ENCODE results near the gene CENPM.

The CENPM gene, protein sequence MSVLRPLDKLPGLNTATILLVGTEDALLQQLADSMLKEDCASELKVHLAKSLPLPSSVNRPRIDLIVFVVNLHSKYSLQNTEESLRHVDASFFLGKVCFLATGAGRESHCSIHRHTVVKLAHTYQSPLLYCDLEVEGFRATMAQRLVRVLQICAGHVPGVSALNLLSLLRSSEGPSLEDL

DNA sequence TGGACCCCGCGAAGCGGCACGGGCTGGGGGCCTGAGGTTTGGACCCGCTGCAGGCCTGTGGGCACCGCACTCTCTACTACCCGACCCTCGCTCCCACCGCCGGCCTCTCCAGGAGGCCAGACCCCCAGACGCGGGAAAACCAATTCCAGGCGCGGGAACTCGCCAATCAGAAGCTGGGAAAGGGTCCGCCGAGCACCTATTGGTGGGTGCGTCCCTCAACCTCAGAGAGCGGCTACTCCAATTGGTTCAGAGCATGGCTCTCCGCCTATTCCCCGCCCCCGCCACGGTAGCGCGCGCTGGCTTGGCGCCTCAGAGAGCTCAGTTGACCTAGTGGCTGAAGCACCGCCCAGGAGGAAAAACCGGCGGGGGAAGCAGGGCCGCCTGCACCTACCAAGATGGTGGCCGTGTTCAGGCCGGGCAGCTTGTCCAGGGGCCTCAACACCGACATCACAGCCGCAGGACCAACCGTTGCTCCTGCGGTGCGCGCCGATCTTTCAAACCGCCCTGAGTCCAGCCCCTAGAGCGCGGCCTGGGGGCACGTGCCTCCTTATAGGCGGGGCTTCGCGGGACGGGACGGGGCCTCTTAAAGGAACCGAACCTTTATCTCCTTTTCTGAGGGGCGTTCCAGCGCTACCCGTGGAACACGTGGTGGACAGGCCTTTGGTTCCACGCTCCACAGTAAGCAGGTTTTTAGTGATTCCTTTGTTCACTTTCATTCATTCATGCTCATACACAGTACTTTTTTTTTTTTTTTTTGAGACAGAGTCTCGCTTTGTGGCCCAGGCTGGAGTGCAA lies at the start of gene CENPM:
TSS of gene CENPM (minus strand) at position 524 of the 795 bp plus-strand sequence. CDS start at position 448, 76 bp downstream.
- H3K27ac Mint-ChIP-seq, result peak within 1 kb of the TSS; percentile 94
- H3K9me3 Mint-ChIP-seq, result no peaks in the 10 kb centered on the region
- peak; percentile 96 for DNase-seq
- H3K27me3 Mint-ChIP-seq, result no peaks in the 10 kb centered on the region
- H3K4me3 Mint-ChIP-seq, result peak within 1 kb of the TSS; percentile 97
- H3K36me3 Mint-ChIP-seq (ENCODE audit: low read depth), result peaks cover 46% of the 10 kb centered on the region
- H3K4me1 Mint-ChIP-seq (ENCODE audit: low read depth), result peaks cover 54% of the 10 kb centered on the region

DNA sequence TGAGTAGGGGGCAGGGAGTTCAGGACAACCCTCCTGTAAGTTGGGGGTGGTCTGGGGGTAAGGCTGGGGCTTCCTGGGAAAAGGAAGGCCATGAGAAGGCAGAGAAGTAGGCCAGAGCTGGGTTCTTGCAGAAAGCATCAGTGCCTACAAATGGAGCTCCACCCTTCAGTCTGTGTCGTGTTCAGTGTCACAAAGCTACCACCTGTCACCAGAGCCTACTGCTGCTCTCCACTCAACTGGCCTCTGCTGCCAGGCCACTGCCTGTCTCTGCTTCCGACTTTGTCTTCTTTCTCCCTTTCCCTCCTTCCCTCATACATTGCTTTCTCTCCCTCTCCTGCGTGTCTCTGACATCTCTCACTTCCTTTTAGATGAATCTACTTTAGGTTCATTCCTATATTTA lies 48.3 kb upstream of the CENPM start:
- H3K9me3 Mint-ChIP-seq, result peaks cover 8% of the 10 kb centered on the region
- peaks cover 21% of the 10 kb centered on the region for H3K4me1 Mint-ChIP-seq (ENCODE audit: low read depth)
- H3K27ac Mint-ChIP-seq, result no peak overlapping the region
- DNase-seq, result no peak
- H3K36me3 Mint-ChIP-seq (ENCODE audit: low read depth), result peaks cover 3% of the 10 kb centered on the region
- no peak overlapping the region for H3K4me3 Mint-ChIP-seq
- H3K27me3 Mint-ChIP-seq, result no peaks in the 10 kb centered on the region

DNA sequence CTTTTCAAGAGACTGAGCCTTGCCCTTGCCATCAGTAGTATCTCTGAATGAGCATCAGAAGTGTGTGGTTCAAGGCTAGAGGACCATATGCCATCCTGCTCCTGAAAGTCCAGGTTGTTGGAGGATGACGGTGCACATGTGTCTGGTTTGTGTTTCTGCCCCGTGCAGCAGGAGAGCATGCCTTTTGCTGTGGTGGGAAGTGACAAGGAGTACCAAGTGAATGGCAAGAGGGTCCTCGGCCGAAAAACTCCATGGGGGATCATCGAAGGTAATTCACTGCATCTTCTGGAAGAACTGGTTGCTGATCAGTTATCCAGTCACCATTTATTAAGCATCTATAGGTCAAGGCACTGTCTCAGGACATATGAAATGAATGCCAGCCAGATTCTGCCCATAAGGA lies 45.5 kb upstream of the CENPM start:
- Mint-ChIP-seq H3K9me3 (no peaks in the 10 kb centered on the region), H3K27me3 (no peaks in the 10 kb centered on the region), H3K27ac (no peak overlapping the region), H3K4me3 (no peak overlapping the region), H3K4me1 (ENCODE audit: low read depth) (no peaks in the 10 kb centered on the region), H3K36me3 (ENCODE audit: low read depth) (no peaks in the 10 kb centered on the region)
- no peak for DNase-seq

DNA sequence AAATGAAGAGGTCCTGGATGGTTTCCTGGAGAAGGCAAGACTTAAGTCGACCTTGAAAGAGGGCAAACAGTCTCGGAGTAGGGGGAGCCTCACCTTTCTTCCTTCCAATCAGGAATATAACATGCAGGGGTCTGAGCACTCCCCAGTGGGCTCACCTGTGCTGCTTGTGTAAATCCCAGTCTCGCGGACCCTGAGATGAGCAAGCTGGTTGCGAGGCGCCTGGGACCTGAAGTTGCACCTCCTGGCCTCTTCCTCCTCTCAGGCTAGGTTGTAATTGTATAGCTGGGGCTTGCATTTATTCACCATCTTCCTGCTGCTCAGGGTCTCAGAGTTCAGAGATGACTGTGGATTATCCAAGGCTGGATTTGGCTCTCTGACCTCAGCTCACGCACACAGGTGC lies 44.2 kb upstream of the CENPM start:
- Mint-ChIP-seq H3K4me3 (no peak overlapping the region), H3K4me1 (ENCODE audit: low read depth) (no peaks in the 10 kb centered on the region), H3K27me3 (no peaks in the 10 kb centered on the region), H3K9me3 (no peaks in the 10 kb centered on the region), H3K36me3 (ENCODE audit: low read depth) (no peaks in the 10 kb centered on the region), H3K27ac (no peak overlapping the region)
- no peak for DNase-seq

DNA sequence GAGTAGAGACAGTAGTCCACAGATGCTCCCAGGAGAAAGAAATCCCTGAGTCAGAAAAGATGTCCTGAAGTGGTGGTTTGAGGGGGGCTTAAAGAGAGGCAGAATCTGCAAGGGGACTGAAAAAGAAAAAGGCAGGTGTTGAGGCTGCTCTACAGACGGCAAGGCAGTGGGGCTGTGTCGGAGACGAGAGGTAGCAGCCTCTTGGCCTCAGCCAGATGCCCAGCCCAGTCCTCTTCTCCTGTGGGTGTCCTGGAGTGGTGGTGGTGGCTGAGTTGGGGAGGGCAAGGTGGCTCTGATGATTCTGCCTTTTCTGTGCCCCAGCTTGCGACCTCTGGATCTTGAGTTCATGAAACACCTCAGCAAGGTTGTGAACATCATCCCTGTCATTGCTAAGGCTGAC lies 42.3 kb upstream of the CENPM start:
- Mint-ChIP-seq H3K27me3 (no peaks in the 10 kb centered on the region), H3K27ac (no peak overlapping the region), H3K4me1 (ENCODE audit: low read depth) (no peaks in the 10 kb centered on the region), H3K36me3 (ENCODE audit: low read depth) (no peaks in the 10 kb centered on the region), H3K4me3 (no peak overlapping the region), H3K9me3 (no peaks in the 10 kb centered on the region)
- no peak for DNase-seq

GRCh38 chr22:41987276-41987675 lies 40.3 kb upstream of the CENPM start:
- H3K36me3 Mint-ChIP-seq (ENCODE audit: low read depth), result no peaks in the 10 kb centered on the region
- no peak overlapping the region for H3K27ac Mint-ChIP-seq
- DNase-seq, result no peak
- no peaks in the 10 kb centered on the region for H3K27me3 Mint-ChIP-seq
- no peaks in the 10 kb centered on the region for H3K4me1 Mint-ChIP-seq (ENCODE audit: low read depth)
- no peak overlapping the region for H3K4me3 Mint-ChIP-seq
- H3K9me3 Mint-ChIP-seq, result no peaks in the 10 kb centered on the region

DNA sequence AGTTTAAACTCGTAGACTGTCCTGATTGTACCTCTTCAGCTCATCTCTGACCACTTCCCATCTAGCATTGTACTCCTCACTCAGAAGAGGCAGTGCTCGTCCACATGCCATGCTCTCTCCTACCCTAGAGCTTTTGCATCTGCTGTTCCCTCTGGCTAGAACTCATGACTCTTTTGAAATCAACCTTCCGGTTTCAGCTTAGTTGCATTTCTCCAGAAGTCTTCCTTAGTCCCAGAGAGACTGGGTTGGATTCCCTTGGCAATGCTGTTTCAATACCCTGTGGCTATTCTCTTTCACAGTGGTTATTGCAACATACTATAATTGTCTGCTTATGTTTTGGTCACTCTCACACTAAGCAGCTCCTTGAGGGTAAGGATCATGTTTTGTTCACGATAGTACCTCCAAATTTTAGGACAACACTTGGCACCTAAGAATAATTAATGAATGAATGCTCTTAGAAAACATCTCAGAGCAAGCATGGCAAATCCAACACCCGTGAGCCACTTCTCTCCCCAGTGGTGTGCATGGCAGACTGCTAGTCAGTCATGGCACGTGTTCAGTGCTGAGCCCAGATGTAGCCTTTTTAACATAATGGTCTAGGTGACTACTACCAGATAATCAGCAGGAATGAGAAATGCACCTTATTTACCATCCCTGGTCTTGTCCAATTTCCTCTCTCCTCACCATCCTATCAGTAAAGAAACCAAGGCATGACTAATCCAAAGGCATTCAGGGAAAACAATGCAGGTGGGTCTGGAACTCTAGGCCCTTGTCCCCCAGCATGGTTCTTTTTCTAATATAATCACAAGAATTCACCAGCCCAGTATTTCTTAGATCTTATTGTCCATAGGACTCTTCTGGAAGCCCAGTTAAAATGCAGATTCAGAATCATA lies 36.8 kb upstream of the CENPM start:
- no peak overlapping the region for H3K4me3 Mint-ChIP-seq
- H3K27me3 Mint-ChIP-seq, result peaks cover 5% of the 10 kb centered on the region
- H3K4me1 Mint-ChIP-seq (ENCODE audit: low read depth), result no peaks in the 10 kb centered on the region
- no peaks in the 10 kb centered on the region for H3K36me3 Mint-ChIP-seq (ENCODE audit: low read depth)
- H3K27ac Mint-ChIP-seq, result no peak overlapping the region
- H3K9me3 Mint-ChIP-seq, result no peaks in the 10 kb centered on the region
- DNase-seq, result no peak

DNA sequence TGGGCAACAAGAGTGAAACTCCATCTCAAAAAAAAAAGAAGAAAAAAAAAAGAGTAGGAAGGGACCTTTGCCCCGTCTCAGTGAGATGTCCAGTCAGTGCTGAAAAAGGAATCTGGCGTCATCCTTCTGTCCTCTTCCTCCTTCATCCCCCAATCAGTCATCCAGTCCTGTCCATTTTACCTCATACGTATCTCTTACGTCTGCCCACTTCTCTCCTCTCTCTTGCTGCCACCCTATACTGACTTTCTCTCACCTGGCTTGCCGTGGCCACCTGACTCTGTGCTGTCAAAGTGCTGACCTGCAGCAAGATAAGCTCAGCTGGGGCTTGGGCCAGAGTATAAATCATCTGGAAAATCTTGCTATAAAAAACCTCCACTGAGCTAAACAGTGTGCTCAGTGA lies 35.9 kb upstream of the CENPM start:
- no peaks in the 10 kb centered on the region for H3K9me3 Mint-ChIP-seq
- no peaks in the 10 kb centered on the region for H3K4me1 Mint-ChIP-seq (ENCODE audit: low read depth)
- H3K36me3 Mint-ChIP-seq (ENCODE audit: low read depth), result no peaks in the 10 kb centered on the region
- H3K27me3 Mint-ChIP-seq, result peaks cover 12% of the 10 kb centered on the region
- no peak for DNase-seq
- no peak overlapping the region for H3K27ac Mint-ChIP-seq
- no peak overlapping the region for H3K4me3 Mint-ChIP-seq

DNA sequence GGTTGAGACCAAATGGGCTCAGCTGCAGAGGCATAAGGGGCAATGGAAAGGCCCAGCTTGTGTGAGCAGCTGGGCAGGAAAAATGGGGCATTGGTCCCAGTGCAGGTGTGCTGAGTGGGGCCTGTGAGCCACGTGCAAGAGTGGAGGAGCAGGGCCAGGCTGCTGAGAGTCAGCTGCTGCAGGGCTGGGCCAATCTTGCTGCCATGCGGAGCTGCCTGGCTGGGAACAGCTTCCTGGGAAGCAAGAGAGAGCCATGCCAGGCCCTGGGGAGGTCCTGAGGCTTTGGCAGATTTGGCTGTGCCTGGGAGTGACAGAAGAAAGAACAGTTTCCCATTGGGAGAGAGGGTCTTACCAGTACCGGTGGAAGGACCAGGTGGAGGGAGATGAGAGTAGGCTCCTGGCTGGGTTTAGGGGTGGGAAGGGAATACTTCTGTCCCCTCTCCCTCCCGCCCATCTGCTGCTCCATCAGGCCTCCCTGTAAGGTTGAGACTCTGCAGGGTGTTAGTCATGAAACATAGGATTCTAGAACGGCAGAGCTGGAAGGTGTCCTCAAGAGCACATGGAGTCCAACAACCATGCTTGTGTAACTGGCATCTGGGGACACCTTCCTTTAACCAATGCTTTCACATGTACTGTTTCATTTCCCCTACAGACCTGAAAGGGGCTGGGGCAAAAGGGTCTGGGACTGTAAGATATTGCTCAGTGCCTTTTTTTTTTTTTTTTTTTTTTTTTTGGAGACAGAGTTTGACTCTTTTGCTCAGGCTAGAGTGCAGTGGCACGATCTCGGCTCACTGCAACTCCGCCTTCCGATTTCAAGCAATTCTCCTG lies 32.7 kb upstream of the CENPM start:
- DNase-seq, result no peak
- H3K9me3 Mint-ChIP-seq, result no peaks in the 10 kb centered on the region
- peaks cover 39% of the 10 kb centered on the region for H3K27me3 Mint-ChIP-seq
- H3K27ac Mint-ChIP-seq, result no peak overlapping the region
- no peaks in the 10 kb centered on the region for H3K36me3 Mint-ChIP-seq (ENCODE audit: low read depth)
- H3K4me3 Mint-ChIP-seq, result no peak overlapping the region
- peaks cover 12% of the 10 kb centered on the region for H3K4me1 Mint-ChIP-seq (ENCODE audit: low read depth)

DNA sequence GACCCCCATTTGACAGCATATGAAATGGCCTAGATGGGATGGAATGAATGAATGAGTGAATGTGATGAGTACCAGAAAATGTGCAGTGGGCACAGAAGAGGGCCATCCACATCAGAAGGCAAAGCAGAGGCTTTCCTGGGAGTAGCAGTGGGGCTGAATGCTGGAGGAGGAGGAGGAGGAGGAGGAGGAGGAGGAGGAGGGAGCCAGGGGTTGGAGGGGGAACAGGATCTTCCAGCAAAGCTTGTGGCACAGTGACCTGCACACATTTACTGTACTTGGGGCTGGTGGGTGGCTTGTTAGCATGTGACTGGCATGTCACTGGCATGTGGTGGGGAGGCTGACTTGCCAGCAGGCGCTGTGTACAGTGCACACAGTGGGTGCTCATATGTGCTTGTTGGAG lies 31.8 kb upstream of the CENPM start:
- DNase-seq, result no peak
- Mint-ChIP-seq H3K27ac (no peak overlapping the region), H3K27me3 (peaks cover 44% of the 10 kb centered on the region), H3K4me1 (ENCODE audit: low read depth) (peaks cover 13% of the 10 kb centered on the region), H3K9me3 (no peaks in the 10 kb centered on the region), H3K36me3 (ENCODE audit: low read depth) (no peaks in the 10 kb centered on the region), H3K4me3 (no peak overlapping the region)

DNA sequence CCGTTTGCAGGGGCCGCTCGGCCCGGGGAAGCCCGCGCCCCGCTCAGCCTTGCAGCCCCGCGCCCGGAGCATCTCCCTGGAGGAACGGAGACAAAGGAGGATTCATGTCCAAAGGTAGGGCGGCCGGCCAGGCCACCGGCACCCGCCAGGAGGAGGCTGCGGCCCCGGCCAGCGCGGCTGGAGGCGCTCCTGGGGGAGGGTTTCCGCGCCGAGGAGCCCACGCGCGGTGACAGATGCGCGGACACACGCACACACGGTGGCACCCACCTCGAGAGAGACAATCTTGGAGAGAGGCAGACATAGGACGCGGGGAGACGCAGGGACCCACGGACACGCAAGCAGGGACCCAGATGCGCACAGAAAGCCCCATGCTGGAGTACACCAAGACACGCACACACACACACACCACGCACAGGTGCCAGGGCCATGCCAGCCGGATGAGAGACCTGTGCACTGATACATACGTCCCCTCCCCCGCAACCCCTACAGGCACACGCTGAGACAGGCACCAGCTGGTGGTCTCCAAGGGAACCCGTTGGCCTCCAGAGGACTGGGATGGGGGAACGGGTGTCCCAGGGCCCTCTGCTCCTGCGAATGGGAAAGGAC lies 30.1 kb upstream of the CENPM start:
- peak; percentile 51 for DNase-seq
- Mint-ChIP-seq H3K27me3 (peaks cover 54% of the 10 kb centered on the region), H3K4me1 (ENCODE audit: low read depth) (peaks cover 13% of the 10 kb centered on the region), H3K9me3 (no peaks in the 10 kb centered on the region), H3K27ac (no peak overlapping the region), H3K4me3 (peak overlapping the region; percentile 20), H3K36me3 (ENCODE audit: low read depth) (no peaks in the 10 kb centered on the region)

- peak; percentile 69 for DNase-seq
Measured at GRCh38 chr22:41976070-41976901, 29.3 kb upstream of the CENPM start.

More at GRCh38 chr22:41976070-41976901, 29.3 kb upstream of the CENPM start:
- peaks cover 61% of the 10 kb centered on the region for H3K27me3 Mint-ChIP-seq
- peak overlapping the region; percentile 42 for H3K27ac Mint-ChIP-seq
- H3K4me3 Mint-ChIP-seq, result peak overlapping the region; percentile 68
- peaks cover 13% of the 10 kb centered on the region for H3K4me1 Mint-ChIP-seq (ENCODE audit: low read depth)
- no peaks in the 10 kb centered on the region for H3K9me3 Mint-ChIP-seq
- no peaks in the 10 kb centered on the region for H3K36me3 Mint-ChIP-seq (ENCODE audit: low read depth)

Data from activated T-cell treated with anti-CD3 and anti-CD28 coated beads, Interleukin-2, amount 50 U/mL, for 24 hours (primary cell).